Adrenal gland (tissue), 5 donors: ENCODE measurements around the gene DDRGK1.

Experiments
- CTCF ChIP-seq, 6 experiments: fragments of 450-650 bp in 4 of 6; fragments of 200-600 bp in 2 of 6; sonication (generic) in 1 of 6; IDR thresholded peaks; 1 replicate in 5 of 6; 2 replicates in 1 of 6; pipeline versions ENCODE4 v1.5.1 to v1.8.0; 2016 to 2021; ENCODE audit warnings: antibody characterized with exemption in 6 of 6, mild to moderate bottlenecking in 2 of 6, moderate library complexity in 1 of 6
- POLR2A ChIP-seq, 2 donors: fragments of 450-650 bp; IDR thresholded peaks; one replicate each; pipeline ENCODE4 v1.6.1; 2017; ENCODE audit warnings: antibody characterized with exemption in 2 of 2, mild to moderate bottlenecking in 2 of 2, moderate library complexity in 1 of 2
- donor health status: DM: no; HTN: no; CAD: no.

- TF ChIP-seq CTCF (IDR thresholded peaks at IDR 0.05) (no peak), POLR2A (IDR thresholded peaks at IDR 0.05) (no peak)
These were observed 47.5 kb downstream of the DDRGK1 start for GRCh38 chr20:3156811-3157619.
